PFSK-1 (cell line): ENCODE results near the gene GRIK3.

Experiments
- FOXP2 ChIP-seq: optimal IDR thresholded peaks from 2 replicates; pipeline ENCODE3; 2011; ENCODE audit warnings: borderline replicate concordance, control low read depth, inconsistent platforms; ENCODE audit not compliant: insufficient read depth; ENCODE audit errors: extremely low read length, extremely low read depth
- POLR2AphosphoS5 ChIP-seq: IDR thresholded peaks from 2 replicates; pipeline ENCODE4 v1.6.1; 2012; ENCODE audit warnings: low read depth, mild to moderate bottlenecking, control low read depth, low read length, moderate library complexity
- SIN3A ChIP-seq: IDR thresholded peaks from 2 replicates; pipeline ENCODE4 v1.6.1; 2012; ENCODE audit warnings: mild to moderate bottlenecking, low read length, moderate library complexity, borderline replicate concordance; ENCODE audit not compliant: insufficient read depth
- TAF1 ChIP-seq: IDR thresholded peaks from 2 replicates; pipeline ENCODE4 v1.6.1; 2012; ENCODE audit warnings: low read length, control low read depth, borderline replicate concordance; ENCODE audit not compliant: insufficient read depth
- TF ChIP-seq, protein P1 (sequence below), 2 experiments: IDR thresholded peaks; 2 replicates each; pipeline versions ENCODE4 v1.6.1 to v1.8.0; 2011 to 2012; ENCODE audit warnings: low read depth in 2 of 2, low read length in 2 of 2, control low read depth in 1 of 2, inconsistent platforms in 1 of 2, mild to moderate bottlenecking in 1 of 2, moderate library complexity in 1 of 2; ENCODE audit not compliant: insufficient read depth in 1 of 2

GRIK3 gene

DNA sequence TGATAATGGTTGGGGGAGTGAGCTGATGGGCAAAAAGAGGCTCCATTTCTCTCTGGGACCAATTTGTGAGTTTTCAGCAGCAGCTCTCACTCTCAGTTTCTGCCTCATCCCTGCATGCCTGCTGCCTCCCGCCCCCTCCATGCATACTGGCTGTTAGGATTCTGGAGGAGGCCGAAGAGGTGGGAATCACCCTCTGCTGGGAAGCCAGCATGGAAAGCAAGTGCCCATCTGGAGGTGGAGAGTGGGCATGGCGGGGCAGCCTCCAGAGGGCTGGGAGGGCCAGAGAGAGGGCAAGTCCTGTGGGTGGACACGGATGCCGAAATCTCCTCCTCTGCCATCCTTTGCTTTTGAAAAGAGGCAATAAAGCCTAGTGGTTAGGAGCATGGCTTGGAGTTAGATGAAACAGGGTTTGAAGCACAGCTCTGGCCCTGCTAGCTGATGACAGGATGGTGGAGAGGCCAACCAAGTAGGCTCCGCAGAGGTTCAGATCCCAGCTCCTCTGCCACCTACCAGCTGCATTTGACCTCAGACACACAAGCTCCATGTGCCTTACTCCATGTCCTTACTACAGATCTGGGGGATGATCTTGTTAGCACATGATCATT lies 113.4 kb downstream of the GRIK3 start:
- TF ChIP-seq FOXP2 (no peak), TAF1 (no peak)
- TF ChIP-seq, protein P1, sequence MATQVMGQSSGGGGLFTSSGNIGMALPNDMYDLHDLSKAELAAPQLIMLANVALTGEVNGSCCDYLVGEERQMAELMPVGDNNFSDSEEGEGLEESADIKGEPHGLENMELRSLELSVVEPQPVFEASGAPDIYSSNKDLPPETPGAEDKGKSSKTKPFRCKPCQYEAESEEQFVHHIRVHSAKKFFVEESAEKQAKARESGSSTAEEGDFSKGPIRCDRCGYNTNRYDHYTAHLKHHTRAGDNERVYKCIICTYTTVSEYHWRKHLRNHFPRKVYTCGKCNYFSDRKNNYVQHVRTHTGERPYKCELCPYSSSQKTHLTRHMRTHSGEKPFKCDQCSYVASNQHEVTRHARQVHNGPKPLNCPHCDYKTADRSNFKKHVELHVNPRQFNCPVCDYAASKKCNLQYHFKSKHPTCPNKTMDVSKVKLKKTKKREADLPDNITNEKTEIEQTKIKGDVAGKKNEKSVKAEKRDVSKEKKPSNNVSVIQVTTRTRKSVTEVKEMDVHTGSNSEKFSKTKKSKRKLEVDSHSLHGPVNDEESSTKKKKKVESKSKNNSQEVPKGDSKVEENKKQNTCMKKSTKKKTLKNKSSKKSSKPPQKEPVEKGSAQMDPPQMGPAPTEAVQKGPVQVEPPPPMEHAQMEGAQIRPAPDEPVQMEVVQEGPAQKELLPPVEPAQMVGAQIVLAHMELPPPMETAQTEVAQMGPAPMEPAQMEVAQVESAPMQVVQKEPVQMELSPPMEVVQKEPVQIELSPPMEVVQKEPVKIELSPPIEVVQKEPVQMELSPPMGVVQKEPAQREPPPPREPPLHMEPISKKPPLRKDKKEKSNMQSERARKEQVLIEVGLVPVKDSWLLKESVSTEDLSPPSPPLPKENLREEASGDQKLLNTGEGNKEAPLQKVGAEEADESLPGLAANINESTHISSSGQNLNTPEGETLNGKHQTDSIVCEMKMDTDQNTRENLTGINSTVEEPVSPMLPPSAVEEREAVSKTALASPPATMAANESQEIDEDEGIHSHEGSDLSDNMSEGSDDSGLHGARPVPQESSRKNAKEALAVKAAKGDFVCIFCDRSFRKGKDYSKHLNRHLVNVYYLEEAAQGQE (IDR thresholded peaks at IDR 0.05; ENCODE audit: insufficient read depth in 1 of 2, low read depth in 2 of 2, low read length in 2 of 2): no peak

DNA sequence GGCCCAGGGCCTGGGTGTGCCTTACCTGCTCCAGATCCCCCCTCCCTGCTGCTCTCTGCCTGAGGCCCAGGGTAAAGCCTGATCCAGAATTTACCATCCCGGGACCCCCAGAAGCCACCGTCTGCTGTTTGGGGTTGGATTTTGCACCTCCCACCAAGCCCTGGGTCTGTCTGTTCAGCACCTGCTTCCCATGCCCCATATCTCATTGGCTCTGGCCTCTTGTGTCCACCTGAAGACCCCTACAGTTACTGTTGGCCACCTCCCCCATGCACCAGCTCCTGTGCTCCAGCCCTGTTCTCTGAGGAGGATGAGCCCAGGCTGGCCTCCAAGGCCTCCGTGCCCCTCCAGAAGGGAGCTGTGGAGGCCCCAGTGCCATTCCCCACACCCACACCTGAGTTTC lies 113.9 kb downstream of the GRIK3 start:
- no peak for TF ChIP-seq FOXP2
- no peak for TF ChIP-seq POLR2AphosphoS5
- TF ChIP-seq TAF1: no peak
- TF ChIP-seq SIN3A: no peak
- TF ChIP-seq, protein P1 (IDR thresholded peaks at IDR 0.05; ENCODE audit: insufficient read depth in 1 of 2, low read depth in 2 of 2, low read length in 2 of 2): no peak

DNA sequence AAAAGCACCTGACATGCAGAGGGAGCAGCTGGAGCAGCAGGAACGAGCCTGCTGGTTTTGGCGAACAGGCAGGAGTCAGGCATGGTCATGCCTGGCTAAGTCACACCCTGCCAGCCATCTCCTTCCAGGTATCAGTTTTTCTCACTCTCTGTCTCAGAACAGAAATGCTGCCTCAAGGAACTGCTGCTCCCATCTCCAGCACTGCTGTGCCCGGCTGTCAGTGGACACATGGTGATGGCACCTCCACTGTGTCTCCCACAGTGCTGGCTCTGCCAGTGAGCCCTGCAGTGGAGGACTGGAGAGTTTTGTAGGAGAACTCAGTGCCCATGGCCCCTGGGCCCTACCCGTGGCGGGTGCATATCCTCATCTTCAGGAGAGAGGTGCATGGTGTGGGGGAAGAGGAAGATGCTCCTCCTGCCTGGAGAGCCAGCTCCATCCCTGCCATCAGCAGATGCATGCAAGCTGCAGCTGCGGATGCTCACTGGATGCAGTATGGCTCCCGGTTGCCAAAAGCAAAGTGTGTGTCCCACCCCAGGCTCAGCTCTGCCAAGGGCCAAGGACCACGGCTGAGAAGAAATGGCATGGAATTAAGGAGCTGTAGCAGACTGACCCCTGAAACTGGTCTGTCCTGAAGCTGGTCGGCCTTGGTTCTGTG lies 114.7 kb downstream of the GRIK3 start:
- no peak for TF ChIP-seq FOXP2
- TF ChIP-seq SIN3A: no peak
- TF ChIP-seq, protein P1 (IDR thresholded peaks at IDR 0.05; ENCODE audit: insufficient read depth in 1 of 2, low read depth in 2 of 2, low read length in 2 of 2): no peak

DNA sequence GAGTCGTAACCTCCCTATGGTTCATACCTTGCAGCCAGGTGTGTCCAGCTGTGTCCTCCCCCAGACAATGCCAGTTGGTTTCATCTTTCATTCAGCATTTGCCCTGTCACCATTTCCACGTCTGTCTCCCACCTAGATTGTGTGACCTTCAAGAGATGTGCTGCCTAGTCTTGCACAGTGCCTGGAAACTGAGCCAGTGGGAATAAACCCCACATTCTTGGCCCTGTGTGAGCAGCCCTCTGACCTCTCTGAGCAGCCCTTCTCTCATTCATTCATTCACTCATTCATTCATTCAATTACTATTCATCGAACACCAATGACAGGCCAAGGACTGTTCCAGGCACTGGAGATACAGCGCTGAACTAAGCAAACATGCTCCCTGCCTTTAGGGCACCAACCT lies 115.7 kb downstream of the GRIK3 start:
- TF ChIP-seq SIN3A: no peak
- no peak for TF ChIP-seq FOXP2
- no peak for TF ChIP-seq TAF1
- TF ChIP-seq, protein P1 (IDR thresholded peaks at IDR 0.05; ENCODE audit: insufficient read depth in 1 of 2, low read depth in 2 of 2, low read length in 2 of 2): no peak
- no peak for TF ChIP-seq POLR2AphosphoS5
